ENCODE data around the gene GMFB.
"Not testable (repeated sequence)": the region's sequence is repeated elsewhere in the genome, so short reads cannot be mapped to it uniquely, and the experiment has no call there.

The GMFB gene

DNA sequence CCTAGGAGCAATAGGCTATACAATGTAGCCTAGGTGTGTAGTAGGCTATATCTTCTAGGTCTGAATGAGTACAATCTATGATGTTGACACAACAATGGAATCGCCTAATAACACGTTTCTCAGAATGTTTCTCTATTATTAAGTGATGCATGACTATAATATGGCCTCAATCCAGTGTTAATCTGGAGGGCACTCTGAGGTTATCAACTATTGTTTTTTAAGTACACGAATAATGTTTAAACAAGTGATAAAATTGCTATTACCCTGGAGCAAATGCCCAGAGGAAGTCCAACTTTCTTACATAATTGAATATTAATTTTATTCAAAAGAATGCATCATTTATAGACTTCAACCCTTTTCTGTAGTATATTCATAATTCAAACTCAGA is 31.2 kb downstream of the GMFB start:
- DNase-seq = no peak

DNA sequence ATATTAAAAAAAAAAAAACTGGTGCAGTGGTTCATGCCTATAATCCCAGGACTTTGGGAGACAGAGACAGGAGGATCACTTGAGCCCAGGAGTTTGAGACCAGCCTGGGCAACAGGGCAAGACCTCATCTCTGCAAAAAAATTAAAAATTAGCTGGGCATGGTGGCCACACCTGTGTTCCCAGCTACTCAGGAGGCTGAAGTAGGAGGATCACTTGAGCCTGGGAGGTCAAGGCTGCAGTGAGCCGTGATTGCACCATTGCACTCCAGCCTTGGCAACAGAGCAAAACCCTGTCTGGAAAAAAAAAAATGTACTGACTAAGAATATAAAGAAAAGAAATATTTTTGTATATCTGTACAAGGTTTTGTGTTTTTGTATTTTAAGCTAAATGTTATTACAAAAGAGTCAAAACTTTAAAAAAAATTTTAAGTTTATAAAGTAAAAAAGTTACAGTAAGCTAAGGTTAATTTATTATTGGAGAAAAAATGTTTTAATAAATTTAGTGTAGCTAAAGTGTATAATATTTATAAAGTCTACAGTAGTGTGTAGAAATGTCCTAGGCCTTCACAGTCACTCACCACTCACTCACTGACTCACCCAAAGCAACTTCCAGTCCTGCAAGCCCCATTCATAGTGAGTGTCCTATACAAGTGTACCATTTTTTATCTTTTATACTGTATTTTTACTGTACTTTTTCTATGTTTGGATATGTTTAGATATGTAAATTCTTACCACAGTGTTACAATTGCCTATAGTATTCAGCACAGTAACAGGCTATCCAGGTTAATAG is 31.8 kb downstream of the GMFB start:
- DNase-seq = not testable (repeated sequence)

DNA sequence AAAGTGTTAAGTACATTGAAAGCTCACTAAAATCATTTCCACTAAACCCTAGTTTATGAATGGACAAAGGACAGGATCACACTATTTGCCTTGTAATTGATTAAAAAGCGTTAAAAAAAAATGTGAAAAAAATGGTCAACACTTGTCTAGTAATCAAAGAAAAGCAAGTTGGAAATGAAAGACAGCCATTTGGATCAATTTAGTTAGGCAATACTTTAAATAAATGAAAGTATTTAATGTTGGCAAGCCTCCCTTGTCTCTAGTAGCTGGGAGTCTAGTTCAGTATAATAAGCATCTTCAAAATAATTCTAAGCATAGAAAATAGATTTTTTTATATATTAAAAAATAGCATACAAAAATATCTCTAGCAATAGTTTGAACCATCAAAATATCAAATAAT is 33.4 kb downstream of the GMFB start:
- DNase-seq = no peak

DNA sequence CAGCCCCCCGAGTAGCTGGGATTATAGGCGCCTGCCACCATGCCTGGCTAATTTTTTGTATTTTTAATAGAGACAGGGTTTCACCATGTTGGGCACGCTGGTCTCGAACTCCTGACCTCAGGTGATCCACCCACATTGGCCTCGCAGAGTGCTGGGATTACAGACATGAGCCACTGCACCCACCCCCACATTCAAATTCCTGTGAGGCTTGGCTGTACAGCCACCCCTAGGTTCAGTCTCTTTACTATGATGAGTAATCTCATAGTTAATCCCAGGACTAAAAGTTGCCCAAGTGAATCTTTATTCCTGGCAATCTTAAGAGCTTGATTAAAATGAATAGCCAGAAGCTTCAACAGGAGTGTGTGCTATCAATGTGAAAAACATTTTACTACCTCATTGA is 34.8 kb downstream of the GMFB start:
- not testable (repeated sequence) for DNase-seq

DNA sequence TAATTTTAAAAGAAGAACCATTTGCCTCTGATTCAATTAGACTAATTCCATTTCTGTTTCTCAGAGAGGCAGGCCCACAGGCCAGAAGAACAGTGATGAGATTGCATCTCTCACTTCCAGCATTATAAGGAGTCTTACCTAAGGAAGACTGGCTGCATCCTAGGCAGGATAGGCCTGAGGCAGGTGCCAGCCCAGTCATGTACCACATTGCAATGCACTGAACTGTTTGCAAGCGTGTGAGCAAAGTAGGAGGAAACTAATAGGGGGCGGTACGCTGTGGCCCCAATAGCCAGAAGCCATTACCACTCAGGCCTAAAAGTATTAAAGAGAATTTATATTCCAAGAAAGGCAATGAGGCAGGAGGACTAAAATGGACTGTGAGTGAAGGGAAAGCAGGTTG is 35.5 kb downstream of the GMFB start:
- DNase-seq = no peak

DNA sequence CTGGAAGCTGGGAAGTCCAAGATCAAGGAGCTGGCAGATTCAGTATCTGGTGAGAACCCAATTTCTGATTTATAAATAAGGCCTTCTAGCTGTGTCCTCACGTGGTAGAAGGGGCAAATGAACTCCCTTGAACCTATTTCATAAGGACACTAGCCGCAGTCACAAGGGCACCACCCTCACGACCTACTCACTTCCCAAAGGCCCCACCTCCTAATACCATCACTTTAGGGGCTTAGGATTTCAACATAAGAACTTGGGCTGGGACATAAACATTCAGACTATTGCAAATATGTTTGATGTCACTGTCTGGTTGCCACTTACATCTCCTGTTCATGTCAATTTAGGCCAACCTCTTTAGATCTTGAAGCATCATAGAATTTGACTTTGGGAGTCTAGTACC is 36.8 kb downstream of the GMFB start:
- DNase-seq = no peak

DNA sequence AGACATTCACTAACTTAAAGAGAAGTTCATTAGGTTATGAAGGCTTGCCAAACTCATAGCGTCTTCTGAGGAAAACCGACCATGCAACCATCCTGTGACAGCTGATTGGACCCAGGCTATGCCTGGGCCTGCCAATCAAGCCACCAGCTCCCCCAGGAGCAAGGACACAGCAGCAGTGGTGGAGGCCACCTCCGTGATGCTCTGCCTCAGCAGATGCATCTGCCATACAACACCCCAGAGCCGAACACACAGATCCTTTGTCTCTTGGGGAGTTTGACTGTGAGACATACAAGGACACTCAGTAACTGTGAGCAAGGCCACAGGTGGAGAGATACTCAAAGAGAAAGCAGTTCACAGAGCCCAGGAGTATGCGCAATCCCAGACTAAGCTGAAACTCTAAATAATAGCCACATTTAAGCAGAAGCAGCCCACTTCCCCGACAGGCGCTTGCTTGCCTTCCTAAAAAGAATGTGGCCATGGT is 37.6 kb downstream of the GMFB start:
- no peak for DNase-seq

DNA sequence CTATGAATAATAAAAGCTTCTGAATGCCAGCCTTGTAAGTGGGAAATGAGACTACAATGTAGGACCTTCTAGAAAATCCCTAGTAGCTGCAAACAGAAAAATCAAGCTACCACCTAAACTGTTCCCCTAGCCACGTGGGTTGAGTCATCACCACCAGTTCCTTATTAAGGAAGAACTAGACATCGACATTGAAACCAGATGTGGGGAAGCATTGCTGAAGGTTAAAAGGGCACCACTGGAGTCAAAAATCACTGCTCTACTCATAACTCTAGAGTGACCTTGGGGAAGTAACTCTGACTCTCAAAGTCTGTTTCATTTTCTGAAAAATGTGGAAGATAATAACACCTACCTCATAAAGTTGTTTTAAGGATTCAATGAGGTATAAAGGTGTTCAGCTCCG is 38.2 kb downstream of the GMFB start:
- no peak for DNase-seq

DNA sequence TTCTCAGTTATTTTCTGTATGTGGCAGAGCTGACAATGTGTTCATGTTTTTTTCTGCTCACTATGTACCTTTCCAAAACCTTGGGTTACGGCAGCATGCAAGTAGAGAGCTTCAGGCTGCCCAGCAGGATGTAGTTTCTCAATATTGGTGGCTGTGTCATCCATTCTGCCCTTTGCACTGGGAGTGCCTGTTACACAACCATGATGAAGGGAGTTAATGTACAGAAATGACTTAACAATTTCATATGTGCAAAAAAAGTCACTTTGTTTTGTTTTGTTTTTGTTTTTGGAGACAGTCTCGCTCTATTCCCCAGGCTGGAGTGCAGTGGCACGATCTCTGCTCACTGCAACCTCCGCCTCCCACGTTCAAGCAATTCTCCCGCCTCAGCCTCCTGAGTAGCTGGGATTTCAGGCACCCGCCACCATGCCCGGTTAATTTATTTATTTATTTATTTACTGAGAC is 41.5 kb downstream of the GMFB start:
- no peak for DNase-seq

DNA sequence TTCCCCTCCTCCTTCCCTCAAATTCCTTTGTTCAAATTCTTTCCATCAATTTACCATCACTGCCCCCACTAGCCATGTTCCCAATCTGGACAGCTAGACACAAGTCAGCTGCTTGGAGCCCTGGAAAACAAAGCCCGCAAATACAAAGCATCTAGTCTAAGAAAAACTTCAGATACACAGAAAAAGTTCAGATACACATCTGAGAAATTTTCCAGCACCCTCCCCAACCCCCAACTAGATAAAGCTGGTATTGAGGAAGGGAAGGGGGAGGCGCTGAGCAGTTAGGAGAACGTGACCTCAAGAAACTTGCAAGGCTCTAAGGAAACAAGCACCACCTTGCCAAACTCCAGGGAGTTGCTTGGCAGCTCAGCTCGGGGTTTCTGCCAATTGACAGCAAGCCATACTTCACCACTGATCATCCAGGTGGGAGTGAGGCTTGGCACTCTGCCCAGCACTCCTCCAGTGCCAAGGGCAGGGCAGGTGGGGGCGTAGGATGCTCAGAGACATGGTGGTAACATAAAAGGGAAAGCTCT is 42.6 kb downstream of the GMFB start:
- DNase-seq = peak; percentile 9 to 62

DNA sequence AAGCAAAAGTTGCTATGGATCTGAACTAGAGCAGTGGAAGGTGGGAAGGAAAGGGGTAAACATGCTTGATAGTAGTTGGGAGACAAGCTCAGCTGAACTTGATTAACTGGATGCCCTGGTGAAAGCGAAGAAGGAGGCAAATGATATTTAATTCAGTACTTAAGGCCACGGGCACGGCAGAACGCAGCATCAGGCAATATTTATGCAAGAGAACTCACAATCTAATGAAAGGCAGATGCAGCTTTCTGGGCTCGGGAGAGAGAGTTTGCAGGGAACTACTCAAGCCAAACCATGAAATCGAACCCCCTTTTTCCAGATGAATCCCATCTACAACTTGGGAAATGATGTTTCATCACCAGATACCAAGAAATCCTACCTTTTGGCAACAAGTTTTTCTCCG is 44.1 kb downstream of the GMFB start:
- no peak for DNase-seq

DNA sequence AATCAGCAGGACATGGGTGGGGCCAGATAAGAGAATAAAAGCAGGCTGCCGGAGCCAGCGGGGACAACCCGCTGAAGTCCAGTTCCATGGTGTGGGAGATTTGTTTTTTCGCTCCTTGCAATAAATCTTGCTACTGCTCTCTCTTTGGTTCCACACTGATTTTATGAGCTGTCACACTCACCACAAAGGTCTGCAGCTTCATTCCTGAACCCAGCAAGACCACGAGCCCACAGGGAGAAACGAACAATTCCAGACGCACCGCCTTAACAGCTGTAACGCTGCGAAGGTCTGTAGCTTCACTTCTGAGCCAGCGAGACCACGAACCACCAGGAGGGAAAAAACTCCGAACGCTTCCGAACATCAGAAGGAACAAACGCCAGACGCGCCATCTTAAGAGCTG is 44.8 kb downstream of the GMFB start:
- DNase-seq = no peak

DNA sequence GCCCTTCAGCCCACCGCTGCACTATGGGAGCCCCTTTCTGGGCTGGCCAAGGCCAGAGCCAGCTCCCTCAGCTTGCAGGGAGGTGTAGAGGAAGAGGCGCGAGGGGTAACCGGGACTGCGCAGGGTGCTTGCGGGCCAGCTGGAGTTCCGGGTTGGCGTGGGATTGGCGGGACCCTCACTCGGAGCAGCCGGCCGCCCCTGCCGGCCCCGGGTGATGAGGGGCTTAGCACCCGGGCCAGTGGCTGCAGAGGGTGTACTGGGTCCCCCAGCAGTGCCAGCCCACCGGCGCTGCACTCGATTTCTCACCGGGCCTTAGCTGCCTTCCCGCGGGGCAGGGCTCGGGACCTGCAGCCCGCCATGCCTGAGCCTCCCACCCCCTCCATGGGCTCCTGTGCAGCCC is 45.8 kb downstream of the GMFB start:
- not testable (repeated sequence) for DNase-seq

DNA sequence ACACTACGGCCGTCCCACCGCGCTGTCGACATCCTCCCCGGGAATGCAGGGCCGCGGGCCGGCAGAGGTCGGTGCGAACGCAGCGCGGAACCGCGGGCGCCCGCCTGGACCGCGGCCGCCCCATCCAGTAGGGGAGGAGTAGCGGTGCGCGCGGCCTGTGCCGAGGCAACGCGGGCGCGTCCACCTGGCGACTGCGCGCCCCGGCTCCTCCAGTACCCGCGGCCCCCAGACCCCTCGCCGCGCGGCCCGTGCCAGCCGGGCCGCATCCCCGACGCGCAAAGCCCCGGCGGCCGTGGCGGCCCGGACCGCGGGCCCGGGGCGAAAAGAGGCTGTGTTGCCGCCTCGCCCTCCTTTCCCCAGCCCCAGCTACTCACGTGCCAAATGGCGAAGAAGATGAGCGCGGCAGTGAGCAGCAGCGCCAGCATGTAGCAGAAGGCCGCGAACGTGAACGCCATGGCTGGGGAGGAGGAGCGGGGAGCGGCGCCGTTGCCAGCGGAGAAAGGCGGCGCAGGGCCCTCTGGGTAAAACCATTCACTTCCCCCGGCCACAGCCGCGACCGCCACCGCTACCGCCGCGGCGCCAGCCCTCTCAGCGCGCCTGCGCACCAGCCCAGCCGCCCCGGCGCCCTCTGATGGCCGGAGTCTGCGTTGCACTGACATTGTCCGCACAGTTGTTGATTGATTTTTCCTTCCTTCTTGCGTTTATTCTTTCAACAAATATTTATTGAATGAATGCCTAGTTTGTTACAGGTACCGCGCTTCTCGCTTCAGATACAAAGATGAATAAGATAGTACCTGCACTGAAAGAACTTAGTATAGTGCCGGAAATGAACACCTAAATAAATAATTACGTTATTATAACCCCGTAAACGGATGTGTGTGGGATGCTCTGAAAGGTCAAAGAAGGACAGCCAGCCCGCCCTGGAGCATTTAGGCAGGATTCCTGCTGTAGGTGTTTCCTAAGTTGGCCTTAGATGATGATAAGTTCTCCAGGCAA is 47.6 kb downstream of the GMFB start, which contains the start of gene CNIH1:
Gene CNIH1, minus strand, starts transcription at position 502 of the 996 bp plus-strand sequence. Its CDS starts 47 bp downstream, at position 455.
- peak; percentile 93 to 94 for DNase-seq

DNA sequence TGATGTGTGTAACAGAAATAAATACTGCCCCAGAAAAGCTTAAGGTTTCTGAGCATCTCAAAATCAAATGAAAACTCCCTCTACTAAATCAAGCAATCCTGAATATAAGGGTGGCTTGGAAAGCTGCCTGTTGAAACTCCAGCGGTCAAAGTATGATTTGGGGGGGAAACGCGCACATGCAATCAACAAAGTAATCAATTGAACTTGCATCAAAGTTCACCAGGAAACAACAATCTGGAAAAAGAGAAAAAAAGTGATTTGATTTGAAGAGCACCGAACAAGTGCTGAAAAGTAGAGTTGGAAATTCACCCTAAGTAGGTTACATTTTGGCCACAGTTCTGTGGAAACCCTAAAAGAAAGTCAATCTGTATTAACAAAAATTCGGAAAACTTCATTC is 48.3 kb downstream of the GMFB start:
- DNase-seq = no peak

DNA sequence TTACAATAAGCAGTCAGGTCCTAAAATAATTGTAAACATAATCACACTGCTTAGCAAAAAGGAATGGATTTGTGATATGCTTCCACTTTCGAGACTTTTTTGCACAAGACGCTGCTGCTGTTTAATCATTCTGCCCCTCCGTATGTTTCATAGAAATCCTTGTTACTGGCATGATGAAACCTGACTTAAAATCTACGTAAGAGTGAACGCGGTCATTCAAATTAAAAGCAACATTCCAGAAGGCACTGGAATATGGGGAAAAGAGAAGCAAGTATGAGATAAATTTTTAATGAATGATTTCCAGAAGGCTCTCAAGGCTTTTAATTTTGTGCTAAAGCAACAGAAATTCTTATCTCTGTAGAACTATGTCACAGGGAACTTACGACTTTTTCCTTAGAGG is 48.7 kb downstream of the GMFB start:
- no peak for DNase-seq

DNA sequence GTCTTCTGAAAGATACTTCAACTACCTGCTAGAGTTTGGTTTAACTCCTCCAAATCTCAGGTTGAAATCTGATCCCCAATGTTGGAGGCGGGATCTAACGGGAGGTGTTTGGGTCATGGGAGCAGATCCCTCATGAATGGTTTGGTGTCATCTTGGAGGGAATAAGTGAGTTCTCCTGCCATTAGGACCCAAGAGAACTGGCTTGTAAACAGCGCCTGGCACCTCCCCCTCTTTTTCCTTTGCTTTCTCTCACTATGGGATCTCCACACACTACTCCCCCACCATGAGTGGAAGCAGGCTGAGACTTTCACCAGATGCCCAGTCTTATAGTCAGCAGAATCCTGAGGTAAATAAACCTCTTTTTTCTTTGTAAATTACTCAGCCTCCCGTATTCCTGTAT is 50.1 kb downstream of the GMFB start:
- no peak for DNase-seq

DNA sequence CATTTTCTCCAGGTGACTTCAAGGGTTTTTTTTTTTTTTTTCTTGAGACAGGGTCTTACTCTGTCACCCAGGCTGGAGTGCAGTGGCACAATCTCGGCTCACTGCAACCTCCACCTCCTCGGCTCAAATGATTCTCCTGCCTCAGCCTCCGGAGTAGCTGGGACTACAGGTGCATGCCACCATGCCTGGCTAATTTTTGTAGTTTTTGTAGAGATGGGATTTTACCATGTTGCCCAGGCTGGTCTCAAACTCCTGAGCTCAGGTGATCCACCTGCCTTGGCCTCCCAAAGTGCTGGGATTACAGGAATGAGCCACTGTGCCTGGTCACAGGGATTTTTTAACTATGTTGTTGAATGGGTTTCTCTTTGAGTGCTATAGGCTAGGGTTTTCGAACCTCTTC is 50.8 kb downstream of the GMFB start:
- DNase-seq = not testable (repeated sequence)

DNA sequence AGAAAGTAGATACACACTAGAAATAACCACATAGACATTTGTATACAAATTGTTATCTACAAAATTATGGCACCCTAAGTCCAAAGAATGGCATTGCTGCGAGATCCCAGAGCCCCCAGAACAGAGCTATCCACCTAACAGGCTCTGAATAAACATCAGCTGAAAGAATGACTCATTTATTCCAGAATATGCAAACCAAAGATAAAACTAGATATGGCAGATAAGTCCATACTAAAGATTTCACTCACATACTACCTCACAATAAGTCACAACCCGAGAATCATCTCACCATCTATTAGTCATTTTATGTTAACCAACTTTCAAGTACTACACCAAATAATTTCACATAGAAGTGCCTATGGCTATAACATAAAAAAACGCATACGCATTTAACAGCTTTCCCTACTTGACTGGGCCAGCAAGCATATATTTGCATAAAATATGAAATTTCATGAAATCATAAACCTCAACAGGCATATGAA is 53.2 kb downstream of the GMFB start:
- DNase-seq = no peak

DNA sequence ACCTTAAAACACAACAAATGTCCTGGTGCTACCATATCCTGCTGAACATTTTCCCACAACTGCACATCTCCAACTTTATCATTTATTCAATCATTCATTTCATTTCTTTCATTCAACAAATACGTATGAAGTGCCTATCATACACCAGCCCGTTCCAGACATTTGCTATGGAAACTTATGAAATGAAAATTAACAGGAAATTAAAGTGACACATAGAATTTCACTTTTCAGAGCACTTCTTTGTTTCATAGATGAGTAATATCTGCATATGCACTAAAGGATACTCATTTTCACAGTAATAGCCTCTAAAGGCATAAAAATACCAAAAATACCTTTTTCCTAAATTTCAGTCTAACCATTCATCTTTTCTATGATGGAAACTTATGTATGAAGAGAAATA is 60.3 kb downstream of the GMFB start:
- no peak for DNase-seq

DNA sequence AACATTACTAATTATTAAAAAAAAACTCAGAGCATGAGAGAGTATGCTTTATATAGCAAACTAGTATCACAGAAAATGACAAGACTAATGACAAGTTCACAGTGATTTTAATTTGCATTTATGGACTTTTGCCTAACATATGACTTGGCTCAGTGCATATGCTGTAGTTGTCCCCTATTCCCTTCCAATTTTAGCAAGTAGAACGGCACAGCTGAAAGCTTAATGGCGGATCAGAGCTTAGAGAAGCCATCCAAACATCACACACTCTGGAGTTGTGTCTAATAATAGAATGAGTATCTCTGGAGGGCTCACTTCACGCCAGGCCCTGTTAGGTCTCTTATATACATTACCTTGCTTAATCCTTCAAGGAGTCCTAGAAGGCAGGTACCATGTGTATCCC is 60.9 kb downstream of the GMFB start:
- DNase-seq = no peak

DNA sequence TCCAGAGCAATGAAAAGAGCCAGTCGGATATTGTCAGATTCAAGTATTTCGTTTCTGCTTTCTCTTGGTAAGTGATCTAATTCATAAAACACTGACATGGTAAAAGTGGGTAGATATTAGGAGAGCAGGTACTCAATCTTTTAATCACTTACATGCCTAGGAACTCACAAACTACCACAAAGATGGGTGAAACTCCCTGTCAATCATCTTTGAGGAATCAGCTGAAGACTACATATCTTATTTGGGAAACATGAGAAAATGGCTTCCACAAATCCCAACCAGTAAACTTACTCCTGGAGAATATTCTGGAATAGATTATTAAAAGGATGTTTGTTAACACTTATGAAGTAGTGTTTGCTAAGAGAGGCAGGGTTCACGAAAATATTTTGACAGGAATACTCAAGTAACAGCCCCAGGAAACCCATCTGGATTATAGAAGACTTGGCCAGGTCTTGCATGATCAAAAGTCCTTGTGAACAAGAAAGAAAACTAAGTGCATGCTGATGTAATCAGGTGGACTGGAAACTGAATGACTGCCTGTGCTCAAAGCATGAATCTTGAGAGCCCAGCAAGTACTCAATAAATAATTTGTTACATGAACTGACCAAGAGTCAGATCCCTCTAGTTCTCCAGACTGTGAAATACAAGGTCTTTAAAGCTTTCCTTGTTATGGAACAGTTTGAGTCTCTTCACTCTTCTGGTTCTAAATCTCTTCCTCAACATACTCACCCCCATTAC is 63.1 kb downstream of the GMFB start:
- no peak for DNase-seq
